Kidney (tissue), 14 donors: Measurements from ENCODE around the gene CPT1B. TPM values are rescaled to one million over a fixed set of nuclear protein-coding genes. Genes with fewer than 3 reads are reported as not detected.
A peak's percentile ranks its signal among the peaks of the same experiment; 100 is the strongest.

Source experiments
- DNase-seq, 5 donors: peaks; one replicate each; pipeline ENCODE4 v3.0.0-alpha.2; 2013 to 2020
- FAIRE-seq: peaks from 2 replicates; lab custom pipeline; 2012; peaks lifted over from hg19 to GRCh38; lab: Jason Lieb, UNC
- H3K27ac ChIP-seq, 2 donors: one replicate each; pipeline ENCODE4 v1.7.0; 2013; ENCODE audit warnings: low read depth in 2 of 2, low read length in 2 of 2, inconsistent platforms in 1 of 2
- H3K27me3 ChIP-seq: one replicate; pipeline ENCODE4 v1.7.1; 2013; ENCODE audit warnings: low read length, inconsistent platforms; ENCODE audit not compliant: control insufficient read depth, insufficient read depth
- H3K36me3 ChIP-seq, 3 donors: one replicate each; pipeline versions ENCODE4 v1.7.0 to v1.7.1; 2013; ENCODE audit warnings: low read length in 3 of 3, control low read depth in 1 of 3, inconsistent platforms in 1 of 3; ENCODE audit not compliant: insufficient read depth in 3 of 3, control insufficient read depth in 2 of 3
- H3K4me1 ChIP-seq, 3 donors: one replicate each; pipeline versions ENCODE4 v1.7.0 to v1.7.1; 2013; ENCODE audit warnings: low read length in 3 of 3, inconsistent platforms in 1 of 3, low read depth in 1 of 3; ENCODE audit not compliant: control insufficient read depth in 2 of 3, insufficient read depth in 2 of 3
- H3K4me3 ChIP-seq, 3 donors: one replicate each; pipeline versions ENCODE4 v1.7.0 to v1.8.1; 2013; ENCODE audit warnings: low read length in 3 of 3, control low read depth in 1 of 3, inconsistent platforms in 1 of 3
- H3K9ac ChIP-seq, 3 donors: one replicate each; pipeline versions ENCODE4 v1.7.0 to v1.7.1; 2013; ENCODE audit warnings: low read length in 3 of 3, control low read depth in 1 of 3, inconsistent platforms in 1 of 3
- H3K9me3 ChIP-seq, 3 donors: one replicate each; pipeline versions ENCODE4 v1.7.0 to v1.7.1; 2013; ENCODE audit warnings: low read length in 3 of 3, control low read depth in 1 of 3, inconsistent platforms in 1 of 3; ENCODE audit not compliant: control insufficient read depth in 2 of 3, insufficient read depth in 1 of 3
- CTCF ChIP-seq: IDR thresholded peaks from 3 replicates; pipeline ENCODE4 v1.5.1; 2012; ENCODE audit warnings: mild to moderate bottlenecking, moderate library complexity, borderline replicate concordance; ENCODE audit not compliant: insufficient read depth; ENCODE audit errors: extremely low read depth
- intact Hi-C: fragments of 100-400 bp; cut with DNase I; formaldehyde crosslinking; loops from one replicate; pipeline ENCODE4 v1.11.1; 2022
- polyA plus RNA-seq: library from polyadenylated mRNA; stranded (reverse); fragments of 350-450 nt; fragmentation: Illumina TruSeq; extraction: RNeasy Lipid Tissue Mini Kit (QIAGEN cat#74804); gene quantifications from one replicate; pipeline ENCODE4 v1.2.3, GENCODE V29; 2014; ENCODE audit warnings: low read depth, low replicate concordance; ENCODE audit not compliant: insufficient read depth
- total RNA-seq: library from RNA; stranded (reverse); fragmentation: NEBNext Ultra II Directional; extraction: Animal tissue kit (Norgen Biotek cat#: 25700); gene quantifications from one replicate; pipeline ENCODE4 v1.2.1, GENCODE V29; 2021
- donor health status: control.
- donor health status: control.
- donor health status: control.
- donor health status: control.
- donor health status: control.
- donor health status: DM: yes; HTN: yes; CAD: no.
- donor health status: Normal renal cell carcinoma (clear cell type).

Gene CPT1B
- total and polyA plus RNA-seq, 2 donors from 2014 or later, result 20.6 to 34.3 TPM

- Histone ChIP-seq H3K4me3 (no peak overlapping the region), H3K9ac (peak overlapping the region in 1 of 3 donors; percentile 7), H3K4me1 (peaks cover 0 to 12% (median 0%) of the 10 kb centered on the region in 3 donors), H3K9me3 (no peaks in the 10 kb centered on the region), H3K27me3 (no peaks in the 10 kb centered on the region), H3K36me3 (peaks cover 0 to 11% (median 10%) of the 10 kb centered on the region in 3 donors), H3K27ac (no peak overlapping the region)
- no peak for TF ChIP-seq CTCF
- no peak for DNase-seq
- no peak for FAIRE-seq
- intact Hi-C loops, result no loop called here
Measured at GRCh38 chr22:50575426-50575941, 2.7 kb downstream of the CPT1B start.

GRCh38 chr22:50574383-50574755 is 3.9 kb downstream of the CPT1B start:
- intact Hi-C loops, result no loop called here
- no peak for TF ChIP-seq CTCF
- Histone ChIP-seq H3K9ac (no peak overlapping the region), H3K4me1 (peaks cover 0 to 20% (median 9%) of the 10 kb centered on the region in 3 donors), H3K27me3 (no peaks in the 10 kb centered on the region), H3K9me3 (no peaks in the 10 kb centered on the region), H3K27ac (no peak overlapping the region), H3K36me3 (peaks cover 0 to 10% (median 7%) of the 10 kb centered on the region in 3 donors), H3K4me3 (no peak overlapping the region)
- no peak for FAIRE-seq
- no peak for DNase-seq

GRCh38 chr22:50573491-50574382 is 4.5 kb downstream of the CPT1B start:
- H3K4me1 ChIP-seq, result peaks cover 0 to 22% (median 11%) of the 10 kb centered on the region in 3 donors
- H3K27me3 ChIP-seq, result no peaks in the 10 kb centered on the region
- no peak overlapping the region for H3K9ac ChIP-seq
- FAIRE-seq (no peak), DNase-seq (no peak)
- peaks cover 0 to 10% (median 7%) of the 10 kb centered on the region in 3 donors for H3K36me3 ChIP-seq
- no peak overlapping the region for H3K27ac ChIP-seq
- no peak for TF ChIP-seq CTCF
- intact Hi-C loops, result no loop called here
- H3K9me3 ChIP-seq, result no peaks in the 10 kb centered on the region
- H3K4me3 ChIP-seq, result no peak overlapping the region
